OCI-LY1 (cell line): ENCODE results near the gene RAB4B.

Experiments
- EZH2 ChIP-seq: fragments of 200-600 bp; sonication (generic), shearing (Covaris generic); IDR thresholded peaks from 2 replicates; pipeline ENCODE4 v1.8.0; 2017; ENCODE audit warnings: borderline replicate concordance, mixed run types, mild to moderate bottlenecking, antibody characterized with exemption, low read length, moderate library complexity, mixed read lengths
- TF ChIP-seq, protein P1 (sequence below): fragments of 200-600 bp; sonication (generic), shearing (Covaris generic); IDR thresholded peaks from 2 replicates; pipeline ENCODE4 v1.5.1; 2017; ENCODE audit warnings: mild to moderate bottlenecking, antibody characterized with exemption, low read length, moderate library complexity, mixed read lengths

DNA sequence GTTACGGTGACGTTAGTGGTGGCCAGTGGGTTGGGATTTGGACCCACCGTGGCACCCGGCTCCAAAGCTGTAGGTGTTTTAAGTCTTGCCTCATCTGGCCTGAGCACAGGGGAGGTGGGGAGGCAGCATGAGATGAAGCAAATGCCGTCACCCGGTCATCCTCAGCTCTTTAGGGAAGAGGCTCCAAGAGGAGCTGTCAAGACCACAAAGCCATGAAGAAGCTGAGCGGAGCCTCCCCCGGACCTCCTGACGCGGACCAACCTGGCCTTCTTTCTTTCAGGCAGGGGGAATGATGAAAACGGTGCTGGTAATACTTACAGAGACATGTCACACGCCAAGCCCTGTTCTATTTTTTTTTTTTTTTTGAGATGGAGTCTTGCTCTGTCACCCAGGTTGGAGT is 35.2 kb upstream of the RAB4B start:
- TF ChIP-seq, protein P1, sequence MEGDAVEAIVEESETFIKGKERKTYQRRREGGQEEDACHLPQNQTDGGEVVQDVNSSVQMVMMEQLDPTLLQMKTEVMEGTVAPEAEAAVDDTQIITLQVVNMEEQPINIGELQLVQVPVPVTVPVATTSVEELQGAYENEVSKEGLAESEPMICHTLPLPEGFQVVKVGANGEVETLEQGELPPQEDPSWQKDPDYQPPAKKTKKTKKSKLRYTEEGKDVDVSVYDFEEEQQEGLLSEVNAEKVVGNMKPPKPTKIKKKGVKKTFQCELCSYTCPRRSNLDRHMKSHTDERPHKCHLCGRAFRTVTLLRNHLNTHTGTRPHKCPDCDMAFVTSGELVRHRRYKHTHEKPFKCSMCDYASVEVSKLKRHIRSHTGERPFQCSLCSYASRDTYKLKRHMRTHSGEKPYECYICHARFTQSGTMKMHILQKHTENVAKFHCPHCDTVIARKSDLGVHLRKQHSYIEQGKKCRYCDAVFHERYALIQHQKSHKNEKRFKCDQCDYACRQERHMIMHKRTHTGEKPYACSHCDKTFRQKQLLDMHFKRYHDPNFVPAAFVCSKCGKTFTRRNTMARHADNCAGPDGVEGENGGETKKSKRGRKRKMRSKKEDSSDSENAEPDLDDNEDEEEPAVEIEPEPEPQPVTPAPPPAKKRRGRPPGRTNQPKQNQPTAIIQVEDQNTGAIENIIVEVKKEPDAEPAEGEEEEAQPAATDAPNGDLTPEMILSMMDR: no peak
- no peak for TF ChIP-seq EZH2
